GM18870 (cell line): ENCODE data around the gene ATP6V0A4.
"Not testable (repeated sequence)": the region's sequence is repeated elsewhere in the genome, so short reads cannot be mapped to it uniquely, and the experiment has no call there.

Source experiments
- ATAC-seq: cut with Tn5 transposase; IDR thresholded peaks from one replicate; pipeline ENCODE4 v1.9.1; 2021; ENCODE audit warnings: moderate library complexity; ENCODE audit not compliant: unreplicated experiment

Gene ATP6V0A4

DNA sequence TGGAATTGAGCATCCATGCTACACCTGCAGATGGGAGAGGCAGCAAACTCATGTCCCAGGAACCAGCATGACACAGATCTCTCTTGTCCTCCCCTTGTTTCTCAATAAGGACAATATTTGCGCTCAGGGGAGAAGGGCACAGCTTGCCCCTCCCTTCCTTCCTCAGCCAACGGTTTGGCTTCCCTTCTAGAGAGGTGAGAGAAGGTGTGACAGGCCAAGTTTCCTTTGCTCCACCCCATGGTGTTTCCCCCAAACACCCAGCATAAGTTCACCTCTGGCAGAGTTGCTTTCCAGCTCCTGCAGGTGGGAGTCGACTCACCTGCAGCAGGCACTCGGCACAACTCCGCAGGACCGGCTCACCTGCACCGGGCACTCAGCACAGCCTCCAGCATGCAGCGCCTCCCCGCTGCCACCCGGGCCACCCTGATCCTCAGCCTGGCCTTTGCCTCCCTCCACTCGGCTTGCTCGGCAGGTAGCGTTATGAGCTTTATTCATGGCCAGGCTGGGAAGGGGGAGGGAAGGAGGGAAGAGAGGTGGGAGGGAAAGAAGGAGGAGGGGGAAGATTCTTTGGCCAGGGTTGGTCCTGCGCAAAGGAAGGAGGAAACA is at the start of gene ATP6V0A4, which contains the start of gene TMEM213:
ATP6V0A4 (minus strand) TSS at position 482 of the 606 bp plus-strand sequence. CDS start 26,949 bp downstream, outside the sequence.
TMEM213 (plus strand) TSS at position 280 of the 606 bp plus-strand sequence; CDS start at position 391, 111 bp downstream.
- no peak for ATAC-seq

DNA sequence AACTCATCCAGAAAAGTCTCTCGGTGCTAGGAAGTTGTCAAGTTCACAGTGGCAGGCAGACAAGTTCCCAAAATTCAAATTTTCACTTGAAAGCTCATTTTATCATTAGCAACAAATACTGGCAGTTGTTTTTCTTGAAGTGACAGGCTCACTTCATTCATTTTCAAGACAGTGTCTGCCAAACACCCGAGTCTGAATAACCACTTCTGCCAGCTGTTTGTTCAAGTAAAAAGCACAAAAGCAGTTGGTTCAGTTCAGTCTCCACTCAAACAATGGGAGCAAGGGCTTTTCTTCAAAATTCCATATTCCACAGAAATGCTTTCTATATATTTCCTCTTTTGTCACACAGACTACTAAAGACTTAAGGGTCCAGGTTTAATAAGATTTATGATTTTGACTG is 47.7 kb upstream of the ATP6V0A4 start:
- no peak for ATAC-seq

DNA sequence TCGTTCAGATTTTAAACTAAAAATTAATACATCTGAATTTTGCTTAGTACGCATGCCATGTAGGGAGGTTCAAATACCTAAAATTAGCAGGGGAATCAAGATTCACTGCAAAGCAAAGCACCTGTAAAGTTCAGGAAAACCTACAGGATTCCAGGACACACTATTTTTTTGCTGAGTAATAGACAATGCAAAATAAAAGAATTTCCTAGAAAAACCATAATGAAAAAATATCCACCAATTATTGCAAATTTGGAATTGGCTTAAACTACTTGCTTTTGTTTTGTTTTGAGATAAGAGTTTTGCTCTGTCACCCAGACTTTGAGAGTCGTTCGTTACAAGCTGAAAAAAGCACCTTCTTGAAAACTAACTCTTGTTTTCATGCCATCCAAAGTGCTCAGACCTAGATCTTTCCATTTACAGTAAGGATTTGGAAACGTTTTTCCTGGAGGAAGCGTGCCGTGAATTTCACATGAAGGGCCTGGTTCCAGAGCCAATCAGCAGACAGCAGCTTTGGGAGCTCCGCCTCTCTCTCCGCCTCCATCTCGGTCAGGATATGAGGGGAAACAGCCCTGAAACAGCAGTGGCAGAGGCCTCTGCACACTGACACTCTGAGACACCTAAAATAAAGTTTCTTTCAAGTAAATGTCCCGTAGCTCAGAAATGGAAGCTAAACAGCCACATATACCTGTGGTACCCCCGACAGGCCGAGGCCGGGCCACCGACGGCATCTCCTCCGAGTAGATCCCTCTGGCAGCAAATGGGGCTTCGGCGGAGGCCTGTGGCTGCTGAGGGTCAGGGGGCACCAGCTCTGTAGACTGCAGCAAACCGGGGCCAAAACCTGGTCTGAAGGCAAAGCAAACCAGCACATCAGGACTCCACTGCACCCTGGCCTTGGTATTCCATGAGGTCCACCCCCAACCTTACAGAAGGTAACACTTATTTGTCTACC is 45.9 kb upstream of the ATP6V0A4 start:
- no peak for ATAC-seq

DNA sequence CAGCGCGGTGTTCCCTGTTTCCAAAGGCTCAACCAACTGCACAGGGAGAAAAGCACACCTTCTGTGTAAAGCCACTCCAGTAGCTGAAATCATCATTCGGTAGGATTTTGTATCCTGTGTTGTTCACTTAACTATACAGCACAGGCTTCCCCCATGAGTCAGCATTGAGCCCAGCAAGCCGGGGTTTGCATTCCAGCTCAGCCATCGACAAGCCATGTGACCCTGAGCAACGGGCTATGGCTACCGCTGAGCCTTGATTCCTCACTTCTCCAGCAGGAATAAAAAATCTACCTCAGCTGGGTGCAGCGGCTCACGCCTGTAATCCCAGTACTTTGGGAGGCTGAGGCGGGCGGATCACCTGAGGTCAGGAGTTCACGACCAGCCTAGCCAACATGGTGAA is 44.1 kb upstream of the ATP6V0A4 start:
- ATAC-seq, result no peak

DNA sequence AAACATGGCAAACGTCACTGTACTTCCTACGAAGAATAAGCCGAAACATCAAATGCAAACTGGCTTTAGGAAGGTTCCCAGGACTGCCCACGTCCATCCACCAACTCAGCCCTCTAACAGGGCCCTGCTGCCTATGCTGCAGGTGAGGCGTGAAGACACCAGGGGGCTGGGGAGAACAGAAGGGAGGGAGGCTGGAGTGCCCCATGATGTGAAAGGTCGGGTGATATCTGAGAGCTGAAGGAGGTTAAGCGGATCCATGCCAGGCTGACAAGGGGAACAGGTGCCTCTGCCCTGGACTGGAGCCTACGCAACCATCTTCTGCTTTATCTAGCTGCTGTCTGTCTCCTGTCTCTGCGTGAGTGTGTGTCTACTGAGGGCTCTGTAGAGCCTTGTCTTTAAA is 40.2 kb upstream of the ATP6V0A4 start:
- ATAC-seq, result no peak

DNA sequence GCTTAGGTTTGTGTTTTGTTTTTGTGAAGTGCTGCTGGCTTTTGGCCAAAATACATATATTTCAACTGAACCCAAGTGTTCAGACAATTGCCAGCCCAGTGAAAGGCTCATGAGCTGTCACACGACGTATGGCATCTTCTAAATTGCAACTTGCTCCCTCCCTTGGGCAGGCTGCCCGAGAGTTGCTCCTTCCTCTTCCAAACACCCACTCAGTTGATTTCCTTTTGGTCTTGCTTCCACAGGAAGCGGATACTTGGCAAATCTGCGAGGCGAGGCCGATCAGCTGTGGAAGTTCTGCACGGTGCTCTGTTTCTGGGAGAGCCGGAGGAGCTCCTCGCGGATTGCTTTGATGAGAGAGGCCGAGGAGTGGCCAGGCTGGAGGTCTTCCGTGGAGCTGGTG is 39.6 kb upstream of the ATP6V0A4 start:
- ATAC-seq, result no peak

DNA sequence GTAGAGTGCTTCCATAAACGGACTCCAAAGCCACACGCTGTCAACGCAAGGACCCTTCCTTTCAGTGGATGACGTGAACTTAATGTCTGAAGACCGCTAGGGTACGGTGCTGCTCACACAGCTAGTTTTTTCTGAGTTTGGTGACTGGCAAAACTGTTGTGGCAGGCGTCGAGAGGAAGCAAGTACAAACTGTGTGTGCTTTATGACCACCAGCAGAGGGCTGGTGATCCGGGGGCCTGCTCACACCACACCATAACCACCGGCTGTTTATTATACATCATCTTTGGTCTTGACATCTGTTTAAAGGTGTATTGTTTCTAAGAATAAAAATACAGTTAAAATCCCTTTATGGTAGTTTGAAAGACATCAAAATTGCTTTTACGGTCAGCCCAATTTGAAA is 37.1 kb upstream of the ATP6V0A4 start:
- no peak for ATAC-seq

DNA sequence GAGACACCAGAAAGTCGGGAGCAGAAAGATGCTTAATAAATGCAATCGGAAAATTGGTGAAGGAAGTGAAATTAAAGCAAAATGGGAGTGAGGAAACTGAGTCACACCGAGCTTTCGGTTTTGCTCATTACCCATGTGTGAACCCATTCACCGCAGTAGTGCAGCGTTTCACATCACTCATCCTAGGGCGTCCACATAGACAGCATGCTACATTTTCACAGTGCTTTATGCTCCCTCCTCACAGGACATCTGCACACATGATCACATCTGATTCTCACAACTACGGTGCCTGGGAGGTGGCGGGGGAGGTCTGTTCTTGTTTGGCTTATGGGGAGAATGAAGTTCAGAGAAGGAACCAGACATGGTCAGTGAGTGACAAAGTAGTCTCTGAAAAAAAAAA is 36.6 kb upstream of the ATP6V0A4 start:
- no peak for ATAC-seq

DNA sequence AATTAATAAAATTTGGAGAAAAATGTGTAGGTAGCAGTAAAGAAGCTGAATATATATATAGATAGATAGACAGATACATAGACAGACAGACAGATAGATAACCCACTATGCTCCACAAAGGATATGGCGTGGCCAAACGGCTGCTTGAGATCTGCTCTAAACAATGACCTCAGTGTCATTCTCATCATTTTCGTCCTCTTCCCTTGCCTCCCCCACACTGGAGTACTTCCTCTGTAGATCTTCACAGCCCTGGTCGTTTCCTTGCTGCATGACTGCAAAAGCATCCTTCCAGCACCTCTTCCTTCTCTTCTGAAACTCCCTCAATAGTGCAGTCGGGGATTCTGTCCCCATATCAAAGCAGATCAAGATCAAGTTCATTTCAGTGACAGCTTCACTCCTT is 35.6 kb upstream of the ATP6V0A4 start:
- no peak for ATAC-seq

DNA sequence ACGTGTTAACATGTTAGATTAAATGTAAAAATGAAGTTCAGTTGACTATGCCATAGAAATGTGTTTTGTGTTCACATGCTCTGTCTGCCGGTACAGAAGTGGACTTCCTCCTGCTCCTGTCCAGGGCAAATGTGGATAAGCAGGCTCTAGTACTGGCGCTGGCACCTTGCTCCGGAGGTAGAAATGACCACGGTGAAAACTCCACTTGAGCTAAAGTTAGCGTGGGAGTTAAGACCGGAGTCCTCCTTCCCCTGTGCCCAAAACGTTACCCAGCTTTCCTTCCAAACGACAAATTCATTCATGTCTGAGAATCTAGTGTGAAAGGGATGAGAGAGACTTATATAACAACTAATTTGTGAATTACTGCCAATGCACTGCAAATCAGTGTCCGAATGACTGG is 35.0 kb upstream of the ATP6V0A4 start:
- ATAC-seq, result no peak

DNA sequence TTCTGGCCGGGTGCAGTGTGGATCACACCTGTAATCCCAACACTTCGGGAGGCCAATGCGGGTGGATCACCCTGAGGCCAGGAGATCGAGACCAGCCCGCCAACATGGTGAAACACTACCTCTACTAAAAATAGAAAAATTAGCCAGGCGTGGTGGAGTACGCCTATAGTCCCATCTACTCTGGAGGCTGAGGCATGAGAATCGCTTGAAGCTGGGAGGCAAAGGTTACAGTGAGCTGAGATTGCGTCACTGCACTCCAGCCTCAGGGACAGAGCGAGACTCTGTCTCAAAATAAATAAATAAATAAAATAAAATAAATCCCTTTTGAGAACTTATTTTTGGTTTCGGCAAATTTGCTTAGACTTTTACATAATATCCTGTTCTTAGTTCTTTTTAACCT is 31.3 kb upstream of the ATP6V0A4 start:
- ATAC-seq, result no peak

DNA sequence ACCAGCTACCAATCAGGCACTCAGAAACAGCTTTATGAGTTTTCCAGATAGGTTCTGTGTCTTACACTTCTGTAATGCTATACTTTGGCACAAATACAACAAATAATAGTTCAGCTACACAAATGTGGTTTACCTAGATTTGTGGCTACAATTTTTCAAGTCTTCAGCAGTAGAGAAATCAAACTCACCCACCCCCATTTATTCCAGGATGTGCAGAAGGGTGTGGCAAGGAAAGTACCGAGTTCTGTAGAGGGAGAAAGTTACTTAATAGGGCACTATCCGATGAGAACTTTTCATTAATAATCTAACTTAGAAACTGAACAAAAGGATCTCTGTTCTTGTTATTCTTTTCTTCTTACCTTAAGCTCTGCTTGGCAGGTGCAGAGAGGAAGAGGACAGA is 30.3 kb upstream of the ATP6V0A4 start:
- ATAC-seq, result no peak

DNA sequence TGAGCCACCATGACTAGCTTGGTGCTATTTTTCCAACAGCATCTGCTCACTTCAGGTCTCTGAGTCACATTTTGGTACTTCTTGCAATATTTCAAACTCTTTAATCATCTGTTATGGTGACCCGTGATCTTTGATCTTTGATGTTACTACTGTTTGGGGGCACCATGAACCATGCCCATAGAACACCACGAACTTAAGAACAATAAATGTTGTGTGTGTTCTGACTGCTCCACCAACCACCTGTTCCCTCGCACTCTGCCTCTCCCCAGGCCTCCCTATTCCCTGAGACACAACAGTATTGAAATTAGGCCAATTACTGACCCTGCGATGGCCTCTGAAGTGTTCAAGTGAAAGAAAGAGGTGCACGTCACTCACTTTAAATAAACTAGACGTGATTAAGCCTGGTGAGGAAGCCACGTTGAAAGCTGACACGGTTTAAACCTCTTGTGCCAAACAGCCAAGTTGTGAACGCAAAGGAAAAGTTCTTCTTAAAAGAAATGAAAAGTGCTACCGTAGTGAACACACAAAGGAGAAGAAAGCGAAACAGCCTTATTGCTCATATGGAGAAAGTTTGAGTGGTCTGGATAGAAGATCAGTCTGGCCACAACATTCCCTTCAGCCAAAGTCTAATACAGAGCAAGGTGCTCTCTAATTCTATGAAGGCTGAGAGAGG is 27.2 kb upstream of the ATP6V0A4 start:
- no peak for ATAC-seq

DNA sequence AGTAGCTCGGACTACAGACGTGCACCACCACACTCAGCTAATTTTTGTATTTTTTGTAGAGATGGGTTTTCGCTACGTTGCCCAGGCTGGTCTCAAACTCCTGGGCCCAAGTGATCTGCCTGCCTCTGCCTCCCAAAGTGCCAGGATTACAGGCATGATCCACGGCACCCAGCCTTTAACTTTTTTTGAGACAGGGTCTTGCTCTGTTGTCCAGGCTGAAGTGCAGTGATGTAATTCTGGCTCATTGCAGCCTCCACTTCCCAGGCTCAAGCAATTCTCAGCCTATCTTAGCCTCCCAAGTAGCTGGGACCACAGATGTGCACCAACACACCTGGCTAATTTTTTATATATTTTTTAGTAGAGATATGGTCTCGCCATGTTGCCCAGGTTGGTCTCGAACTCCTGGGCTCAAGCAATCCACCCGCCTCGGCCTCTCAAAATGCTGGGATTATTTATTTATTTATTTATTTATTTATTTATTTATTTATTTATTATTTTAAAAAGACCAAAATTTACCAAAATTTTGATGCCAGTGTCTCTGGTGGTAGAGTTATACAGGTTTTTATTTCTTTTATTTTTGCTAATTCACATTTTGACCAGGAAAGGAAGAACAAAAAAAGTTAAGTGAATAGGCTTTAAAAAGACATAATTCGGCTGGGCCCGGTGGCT is 25.0 kb upstream of the ATP6V0A4 start:
- ATAC-seq, result no peak

DNA sequence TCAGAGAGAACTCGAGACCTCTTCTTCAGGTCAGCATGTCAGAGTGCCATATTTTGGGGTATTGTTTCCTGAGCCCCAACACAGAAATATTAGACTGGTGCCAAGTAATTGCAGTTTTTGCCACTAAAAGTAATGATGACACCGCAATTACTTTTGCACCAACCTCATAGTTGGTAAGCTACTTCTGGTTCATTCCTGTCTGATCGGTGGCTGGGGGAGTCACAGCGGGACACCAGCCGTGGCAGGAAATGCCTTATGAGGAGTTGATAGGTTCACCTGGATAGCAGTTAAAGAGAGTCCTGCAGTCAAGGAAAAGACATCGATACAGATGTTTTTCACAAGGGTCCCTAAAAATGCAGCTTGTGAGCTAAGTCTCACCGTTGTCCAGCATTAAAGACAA is 23.9 kb upstream of the ATP6V0A4 start:
- no peak for ATAC-seq

DNA sequence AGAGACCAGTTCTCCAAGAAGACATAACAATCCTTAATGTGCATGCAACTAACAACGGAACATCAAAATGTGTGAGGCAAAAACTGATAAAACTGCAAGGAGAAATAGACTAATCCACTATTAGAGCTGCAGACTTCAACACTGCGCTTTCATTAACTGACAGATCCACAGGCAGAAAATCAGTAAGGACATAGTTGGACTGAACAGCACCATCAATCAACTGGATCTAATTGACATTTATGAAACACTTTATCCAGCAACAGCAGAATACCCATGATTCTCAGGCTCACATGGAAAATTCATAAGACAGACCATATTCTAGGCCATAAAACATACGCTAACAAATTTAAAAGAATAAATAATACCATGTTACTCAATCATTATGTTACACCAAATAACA is 21.6 kb upstream of the ATP6V0A4 start:
- no peak for ATAC-seq

DNA sequence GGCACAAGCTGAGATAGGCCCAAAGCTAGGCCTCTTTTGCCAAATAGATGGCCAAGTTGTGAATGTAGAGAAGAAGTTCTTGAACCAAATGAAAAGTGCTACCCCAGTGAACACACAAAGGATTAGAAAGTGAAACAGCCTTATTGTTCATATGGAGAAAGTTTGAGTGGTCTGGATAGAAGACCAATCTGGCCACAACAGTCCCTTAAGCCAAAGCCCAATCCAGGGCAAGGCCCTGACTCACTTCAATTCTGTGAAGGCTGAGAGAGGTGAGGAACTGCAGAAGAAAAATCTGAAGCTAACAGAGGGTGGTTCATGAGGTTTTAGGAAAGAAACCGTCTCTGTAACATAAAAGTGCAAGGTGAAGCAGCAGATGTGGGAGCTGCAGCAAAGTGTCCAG is 18.7 kb upstream of the ATP6V0A4 start:
- ATAC-seq, result no peak

DNA sequence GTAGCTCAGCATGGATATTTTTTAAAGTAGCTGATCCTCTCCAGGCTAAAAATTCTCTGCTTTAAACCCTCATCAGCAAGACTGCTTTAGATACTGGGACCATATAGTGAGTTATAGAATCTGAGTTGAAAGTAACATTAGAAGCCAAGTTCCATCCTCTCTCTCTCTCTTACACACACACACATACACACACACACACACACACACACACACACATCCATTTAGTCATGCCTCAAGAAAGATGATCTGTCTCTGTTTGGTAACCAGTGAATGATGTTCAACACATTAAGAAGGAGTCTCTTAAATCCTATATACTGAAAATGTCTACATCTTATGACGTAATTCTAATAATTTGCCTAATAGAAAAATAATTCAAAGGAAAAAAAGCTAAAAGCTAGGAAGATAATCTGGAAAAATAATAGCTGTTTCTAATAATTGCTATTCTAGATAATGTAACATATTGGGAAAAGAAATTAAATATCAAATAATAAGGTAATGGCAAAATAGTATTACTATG is 16.9 kb upstream of the ATP6V0A4 start:
- ATAC-seq, result no peak

DNA sequence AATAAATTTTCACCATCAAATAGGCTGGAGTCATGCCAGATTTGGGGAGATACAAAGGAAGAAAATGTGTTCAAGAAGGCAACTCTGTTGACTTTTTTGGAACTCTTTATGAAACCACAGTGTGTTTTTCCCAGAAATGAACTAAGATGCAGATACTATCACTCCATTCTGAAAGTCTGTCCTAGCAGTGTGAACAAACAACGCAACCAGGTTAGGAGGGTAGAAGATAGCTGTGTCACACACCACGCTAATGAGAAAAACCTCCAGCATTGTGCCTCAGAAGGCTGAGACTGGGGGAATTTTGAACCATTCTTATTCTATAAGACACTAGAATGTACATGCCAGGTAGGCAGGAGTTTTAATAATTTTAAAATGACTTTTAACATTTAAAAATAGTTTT is 15.9 kb upstream of the ATP6V0A4 start:
- no peak for ATAC-seq

DNA sequence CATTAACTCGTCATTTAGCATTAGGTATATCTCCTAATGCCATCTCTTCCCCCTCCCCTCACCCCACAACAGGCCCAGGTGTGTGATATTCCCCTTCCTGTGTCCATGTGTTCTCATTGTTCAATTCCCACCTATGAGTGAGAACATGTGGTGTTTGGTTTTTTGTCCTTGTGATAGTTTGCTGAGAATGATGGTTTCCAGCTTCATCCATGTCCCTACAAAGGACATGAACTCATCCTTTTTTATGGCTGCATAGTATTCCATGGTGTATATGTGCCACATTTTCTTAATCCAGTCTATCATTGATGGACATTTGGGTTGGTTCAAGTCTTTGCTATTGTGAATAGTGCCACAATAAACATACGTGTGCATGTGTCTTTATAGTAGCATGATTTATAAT is 13.3 kb upstream of the ATP6V0A4 start:
- ATAC-seq, result not testable (repeated sequence)

DNA sequence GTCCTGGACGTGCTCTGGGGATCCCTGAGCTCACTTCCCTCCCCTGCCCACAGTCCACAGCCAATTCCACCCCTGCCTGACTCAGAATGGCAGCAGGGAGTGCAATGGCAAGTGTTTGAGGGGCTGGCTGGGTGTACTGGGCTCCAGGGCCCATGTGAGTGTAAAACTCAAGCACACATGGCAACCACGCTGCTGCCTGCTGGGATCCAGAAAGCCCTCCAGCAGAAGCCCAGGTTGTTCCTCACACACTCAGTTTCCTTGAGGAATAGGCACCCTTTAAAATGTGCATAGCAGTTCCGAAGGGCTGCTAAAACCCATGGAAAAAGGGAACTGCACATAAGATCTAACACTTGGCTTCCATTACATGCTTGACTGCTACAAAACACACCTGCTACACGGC is 11.3 kb upstream of the ATP6V0A4 start:
- no peak for ATAC-seq
